ENCODE results near the gene MNAT1.

GRCh38 chr14:60840313-60840712 is 105.8 kb downstream of the MNAT1 start:
- TF ChIP-seq CTCF (IDR thresholded peaks at IDR 0.05) (no peak), EZH2 (IDR thresholded peaks at IDR 0.05) (no peak)

Measured in neural progenitor cell (in vitro differentiated cells).